Spleen (tissue), 11 donors: Measurements from ENCODE around the gene FES. TPM values are rescaled to one million over a fixed set of nuclear protein-coding genes. Genes with fewer than 3 reads are reported as not detected.
"Not testable (repeated sequence)": the region's sequence is repeated elsewhere in the genome, so short reads cannot be mapped to it uniquely, and the experiment has no call there.

ENCODE experiments used
- DNase-seq: peaks from one replicate; pipeline ENCODE4 v3.0.0-alpha.2; 2020
- H3K27ac ChIP-seq, 8 donors: fragments of 200-600 bp; sonication (generic) in 7 of 8; 1 replicate in 4 of 8; 2 replicates in 4 of 8; pipeline versions ENCODE4 v1.5.0 to v1.8.0; 2016 to 2021; ENCODE audit warnings: inconsistent platforms in 4 of 8, mild to moderate bottlenecking in 4 of 8, moderate library complexity in 1 of 8
- H3K27me3 ChIP-seq, 7 donors: fragments of 200-600 bp; sonication (generic) in 6 of 7; replicated peaks in 1 of 7; 1 replicate in 4 of 7; 2 replicates in 3 of 7; pipeline versions ENCODE4 v1.5.0 to v1.8.0; 2016 to 2021; ENCODE audit warnings: inconsistent platforms in 3 of 7, mild to moderate bottlenecking in 1 of 7
- H3K36me3 ChIP-seq, 6 donors: fragments of 200-600 bp; sonication (generic) in 5 of 6; 1 replicate in 4 of 6; 2 replicates in 2 of 6; pipeline versions ENCODE4 v1.5.0 to v1.8.0; 2016 to 2021; ENCODE audit warnings: inconsistent platforms in 2 of 6
- H3K4me1 ChIP-seq, 6 donors: fragments of 200-600 bp; sonication (generic) in 5 of 6; 1 replicate in 3 of 6; 2 replicates in 3 of 6; pipeline versions ENCODE4 v1.5.0 to v1.8.0; 2016 to 2021; ENCODE audit warnings: inconsistent platforms in 3 of 6
- H3K4me3 ChIP-seq, 8 donors: fragments of 200-600 bp; sonication (generic) in 7 of 8; 1 replicate in 4 of 8; 2 replicates in 4 of 8; pipeline versions ENCODE4 v1.5.0 to v1.8.0; 2016 to 2021; ENCODE audit warnings: inconsistent platforms in 4 of 8, mild to moderate bottlenecking in 4 of 8, moderate library complexity in 2 of 8
- H3K9me3 ChIP-seq, 8 donors: fragments of 200-600 bp; sonication (generic) in 7 of 8; 1 replicate in 4 of 8; 2 replicates in 4 of 8; pipeline versions ENCODE4 v1.5.0 to v1.8.0; 2016 to 2021; ENCODE audit warnings: inconsistent platforms in 4 of 8
- POLR2A ChIP-seq, 3 donors: fragments of 450-650 bp; IDR thresholded peaks; one replicate each; pipeline ENCODE4 v1.5.1; 2017; ENCODE audit warnings: antibody characterized with exemption in 3 of 3, mild to moderate bottlenecking in 1 of 3
- POLR2AphosphoS5 ChIP-seq, 3 donors: sonication (generic); formaldehyde crosslinking; IDR thresholded peaks; one replicate each; pipeline ENCODE4 v1.5.1; 2017; ENCODE audit warnings: antibody characterized with exemption in 3 of 3
- WGBS, 5 donors: extraction: QIAGEN DNeasy Blood & Tissue Kit in 3 of 5; methylation state at CpG; one replicate each; pipeline versions ENCODE4 v1.1.5 to v1.1.7; 2013 to 2018; 5-methylcytosine and 5-hydroxymethylcytosine counted together
- intact Hi-C: fragments of 100-400 bp; cut with DNase I; formaldehyde crosslinking; loops from one replicate; pipeline ENCODE4 v1.15.0; 2023; ENCODE audit warnings: low total_unique reads
- polyA plus RNA-seq, 3 donors: library from polyadenylated mRNA; stranded (reverse); fragments of 200-250 nt; gene quantifications; one replicate each; pipeline ENCODE4 v1.2.1, GENCODE V29; 2013
- total RNA-seq, 7 donors: library from RNA; depleted of rRNA in 3 of 7; stranded (reverse); fragments of >200 nt in 3 of 7; fragmentation: NEBNext Ultra II Directional in 4 of 7; extraction: Animal tissue kit (Norgen Biotek cat#: 25700) in 4 of 7; gene quantifications; one replicate each; pipeline versions ENCODE4 v1.1.0 to v1.2.1, GENCODE V29; 2016 to 2021
- TF ChIP-seq, protein P1 (sequence below), 11 experiments: fragments of 200-600 bp in 7 of 11; fragments of 450-650 bp in 4 of 11; sonication (generic) in 4 of 11; IDR thresholded peaks in 8 of 11; conservative IDR thresholded peaks in 3 of 11; 1 replicate in 7 of 11; 2 replicates in 4 of 11; pipeline versions ENCODE4 v1.4.0 to v1.8.0; 2016 to 2021; ENCODE audit warnings: antibody characterized with exemption in 11 of 11, inconsistent platforms in 4 of 11, mild to moderate bottlenecking in 1 of 11
- donor health status: healthy with polysubstance abuse.
- donor health status: DM: no; HTN: no; CAD: no; lungs with moderate emphysema.
- donor health status: DM: no; HTN: no; CAD: no.
- donor health status: Bipolar disorder and iron deficiency.
- donor health status: healthy.
- donor health status: DM: no; HTN: no; CAD: no.
- donor health status: DM: yes; HTN: yes; CAD: no.

FES gene
- total and polyA plus RNA-seq, 10 donors = 39.5 to 369 (median 240) TPM

DNA sequence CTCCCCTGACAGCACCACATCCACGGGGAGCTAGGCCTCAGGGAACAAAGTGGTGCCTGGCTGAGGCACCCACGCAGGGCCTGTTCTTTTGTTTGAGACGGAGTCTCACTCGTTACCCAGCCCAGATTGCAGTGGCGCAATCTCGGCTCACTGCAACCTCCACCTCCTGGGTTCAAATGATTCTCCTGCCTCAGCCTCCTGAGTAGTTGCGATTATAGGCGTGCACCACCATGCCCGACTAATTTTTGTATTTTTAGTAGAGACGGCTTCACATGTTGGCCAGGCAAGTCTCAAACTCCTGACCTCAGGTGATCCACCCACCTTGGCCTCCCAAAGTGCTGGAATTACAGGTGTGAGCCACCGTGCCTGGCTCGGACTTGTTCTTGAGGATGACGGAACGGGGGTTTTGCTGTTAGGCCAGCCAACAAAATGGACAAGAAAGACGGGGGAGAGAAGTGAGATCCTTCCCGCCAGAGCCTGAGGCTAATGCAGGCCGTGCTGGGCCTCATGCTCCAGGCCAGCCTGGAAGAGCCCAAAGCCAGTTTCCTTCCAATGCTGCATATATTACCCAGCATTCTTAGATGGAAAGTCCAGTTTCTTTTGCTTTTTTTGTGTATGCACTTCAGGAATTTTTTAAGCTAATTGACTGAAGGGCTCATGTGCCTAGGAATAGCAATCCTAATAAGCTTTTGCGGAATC lies 44.0 kb upstream of the FES start:
- no peaks in the 10 kb centered on the region for H3K9me3 ChIP-seq
- WGBS, 5 donors = 84 to 94% (median 90%) methylated on average over 18 of the region's 18 CpGs

GRCh38 chr15:90840954-90841353 lies 43.4 kb upstream of the FES start:
- H3K27ac ChIP-seq = peak overlapping the region in 1 of 8 donors; percentile 88
- TF ChIP-seq, protein P1, sequence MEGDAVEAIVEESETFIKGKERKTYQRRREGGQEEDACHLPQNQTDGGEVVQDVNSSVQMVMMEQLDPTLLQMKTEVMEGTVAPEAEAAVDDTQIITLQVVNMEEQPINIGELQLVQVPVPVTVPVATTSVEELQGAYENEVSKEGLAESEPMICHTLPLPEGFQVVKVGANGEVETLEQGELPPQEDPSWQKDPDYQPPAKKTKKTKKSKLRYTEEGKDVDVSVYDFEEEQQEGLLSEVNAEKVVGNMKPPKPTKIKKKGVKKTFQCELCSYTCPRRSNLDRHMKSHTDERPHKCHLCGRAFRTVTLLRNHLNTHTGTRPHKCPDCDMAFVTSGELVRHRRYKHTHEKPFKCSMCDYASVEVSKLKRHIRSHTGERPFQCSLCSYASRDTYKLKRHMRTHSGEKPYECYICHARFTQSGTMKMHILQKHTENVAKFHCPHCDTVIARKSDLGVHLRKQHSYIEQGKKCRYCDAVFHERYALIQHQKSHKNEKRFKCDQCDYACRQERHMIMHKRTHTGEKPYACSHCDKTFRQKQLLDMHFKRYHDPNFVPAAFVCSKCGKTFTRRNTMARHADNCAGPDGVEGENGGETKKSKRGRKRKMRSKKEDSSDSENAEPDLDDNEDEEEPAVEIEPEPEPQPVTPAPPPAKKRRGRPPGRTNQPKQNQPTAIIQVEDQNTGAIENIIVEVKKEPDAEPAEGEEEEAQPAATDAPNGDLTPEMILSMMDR (IDR thresholded peaks at IDR 0.05 in 8 of 11, conservative IDR thresholded peaks at IDR 0.05 in 3 of 11) = no peak
- TF ChIP-seq POLR2A (IDR thresholded peaks at IDR 0.05) = no peak
- no peak for TF ChIP-seq POLR2AphosphoS5 (IDR thresholded peaks at IDR 0.05)
- intact Hi-C loops = no loop called here

More for the DNA sequence above, 44.0 kb upstream of the FES start:
- Histone ChIP-seq H3K4me3 (peak overlapping the region in 2 of 8 donors; percentile 3 to 58), H3K27ac (peak overlapping the region in 7 of 8 donors; percentile 58 to 88 (median 75)), H3K27me3 (no peaks in the 10 kb centered on the region), H3K36me3 (no peaks in the 10 kb centered on the region), H3K4me1 (peaks cover 11 to 69% (median 51%) of the 10 kb centered on the region in 6 donors)
- TF ChIP-seq POLR2A (IDR thresholded peaks at IDR 0.05) = no peak
- TF ChIP-seq POLR2AphosphoS5 (IDR thresholded peaks at IDR 0.05) = no peak
- TF ChIP-seq, protein P1 (IDR thresholded peaks at IDR 0.05 in 8 of 11, conservative IDR thresholded peaks at IDR 0.05 in 3 of 11) = no peak
- no peak for DNase-seq
- intact Hi-C loops = no loop called here

DNA sequence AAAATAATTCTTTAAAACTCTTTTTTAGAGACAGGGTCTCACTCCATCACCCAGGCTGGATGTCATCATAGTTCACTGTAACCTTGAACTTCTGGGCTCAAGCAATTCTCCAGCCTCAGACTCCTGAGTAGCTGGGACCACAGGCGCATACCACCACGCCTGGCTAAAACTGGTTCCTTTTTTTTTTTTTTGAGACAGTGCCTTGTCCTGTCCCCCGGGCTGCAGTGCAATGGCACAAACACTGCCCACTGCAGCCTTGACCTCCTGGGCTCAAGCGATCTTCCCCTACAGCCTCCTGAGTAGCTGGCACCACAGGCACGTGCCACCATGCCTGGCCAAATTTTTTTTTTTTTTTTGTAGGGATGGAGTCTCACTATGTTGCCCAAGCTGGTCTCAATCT lies 39.6 kb upstream of the FES start:
- Histone ChIP-seq H3K4me1 (peaks cover 0 to 31% (median 21%) of the 10 kb centered on the region in 6 donors), H3K4me3 (no peak overlapping the region), H3K27me3 (no peaks in the 10 kb centered on the region), H3K27ac (peak overlapping the region in 7 of 8 donors; percentile 63 to 91 (median 78)), H3K36me3 (no peaks in the 10 kb centered on the region), H3K9me3 (no peaks in the 10 kb centered on the region)
- WGBS, 5 donors = 50 to 74% (median 53%) methylated on average over 5 of the region's 5 CpGs
- intact Hi-C loops = no loop called here
- no peak for DNase-seq
- TF ChIP-seq, protein P1 (IDR thresholded peaks at IDR 0.05 in 8 of 11, conservative IDR thresholded peaks at IDR 0.05 in 3 of 11) = no peak
- TF ChIP-seq POLR2A (IDR thresholded peaks at IDR 0.05) (no peak), POLR2AphosphoS5 (IDR thresholded peaks at IDR 0.05) (no peak)

More at GRCh38 chr15:90840954-90841353, 43.4 kb upstream of the FES start:
- DNase-seq = no peak
- Histone ChIP-seq H3K36me3 (no peaks in the 10 kb centered on the region), H3K27me3 (no peaks in the 10 kb centered on the region), H3K9me3 (no peaks in the 10 kb centered on the region), H3K4me3 (no peak overlapping the region), H3K4me1 (peaks cover 11 to 69% (median 53%) of the 10 kb centered on the region in 6 donors)
- WGBS, 5 donors = 83 to 88% (median 86%) methylated on average over 8 of the region's 8 CpGs

DNA sequence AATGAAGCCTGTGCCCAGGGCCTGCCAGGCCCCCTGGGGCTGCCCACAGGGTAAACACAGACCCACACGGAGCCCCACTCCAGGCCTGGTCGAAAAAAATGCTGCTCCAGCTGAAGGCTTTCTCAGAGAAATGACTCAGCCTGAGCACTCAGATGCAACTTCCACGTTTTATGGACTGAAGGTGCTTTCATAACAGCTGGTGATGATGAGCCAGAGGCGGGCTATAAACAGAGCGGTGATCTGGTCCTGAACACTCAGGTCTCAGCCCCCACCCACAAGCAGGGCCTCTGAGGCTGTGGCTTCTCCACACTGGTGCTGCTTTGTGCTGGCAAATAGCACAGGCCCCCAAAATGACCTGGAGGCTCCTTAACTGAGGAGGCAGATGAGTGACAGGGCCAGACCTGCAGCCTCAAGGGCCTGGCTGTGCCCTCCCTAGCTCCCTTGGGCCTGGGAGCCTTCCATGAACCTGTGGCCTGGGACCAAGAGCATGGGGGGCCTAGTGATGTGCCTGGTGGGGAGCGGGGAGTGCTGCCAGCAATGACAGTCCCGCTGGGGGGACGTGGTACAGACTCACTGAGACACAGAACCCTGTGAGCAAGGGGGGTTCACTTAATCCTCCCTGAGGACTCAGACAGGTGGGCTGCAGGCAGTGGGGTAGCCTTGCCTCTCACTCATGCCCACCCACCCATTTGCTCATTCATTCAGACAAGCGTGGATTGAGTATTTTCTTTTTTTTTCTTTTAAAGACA lies 38.9 kb upstream of the FES start:
- Histone ChIP-seq H3K27me3 (no peaks in the 10 kb centered on the region), H3K9me3 (no peaks in the 10 kb centered on the region), H3K36me3 (no peaks in the 10 kb centered on the region), H3K4me3 (peak overlapping the region in 1 of 8 donors; percentile 24), H3K27ac (peak overlapping the region in 7 of 8 donors; percentile 63 to 91 (median 78)), H3K4me1 (peaks cover 0 to 25% (median 14%) of the 10 kb centered on the region in 6 donors)
- 56 to 89% (median 64%) methylated on average over 5 to 9 of the region's 9 CpGs for WGBS, 5 donors
- intact Hi-C loops = no loop called here
- DNase-seq = peak; percentile 81
- peak in 1 of 3 donors; percentile 60 for TF ChIP-seq POLR2AphosphoS5 (IDR thresholded peaks at IDR 0.05)
- TF ChIP-seq POLR2A (IDR thresholded peaks at IDR 0.05) = no peak

GRCh38 chr15:90849424-90849823 lies 34.9 kb upstream of the FES start:
- H3K27me3 ChIP-seq, H3K36me3 ChIP-seq, H3K9me3 ChIP-seq, H3K4me3 ChIP-seq, DNase-seq, intact Hi-C loops, H3K27ac ChIP-seq: not testable (repeated sequence)
- peaks cover 9 to 53% (median 37%) of the 10 kb centered on the region in 6 donors for H3K4me1 ChIP-seq
- 91 to 100% (median 100%) methylated on average over 1 of the region's 1 CpG for WGBS, 5 donors
